ENCODE data around the gene SUPT20H.
"Not testable (repeated sequence)": the region's sequence is repeated elsewhere in the genome, so short reads cannot be mapped to it uniquely, and the experiment has no call there.

The SUPT20H gene

GRCh38 chr13:37087486-37087885 is 28.0 kb upstream of the SUPT20H start:
- H3K27ac Mint-ChIP-seq = no peak overlapping the region
- H3K4me3 Mint-ChIP-seq = no peak overlapping the region
- H3K36me3 Mint-ChIP-seq (ENCODE audit: low read depth) = no peaks in the 10 kb centered on the region
- H3K9me3 Mint-ChIP-seq = no peaks in the 10 kb centered on the region
- H3K4me1 Mint-ChIP-seq (ENCODE audit: low read depth) = no peaks in the 10 kb centered on the region
- peaks cover 10% of the 10 kb centered on the region for H3K27me3 Mint-ChIP-seq

- no peaks in the 10 kb centered on the region for H3K36me3 Mint-ChIP-seq (ENCODE audit: low read depth)
- no peaks in the 10 kb centered on the region for H3K4me1 Mint-ChIP-seq (ENCODE audit: low read depth)
- no peak overlapping the region for H3K27ac Mint-ChIP-seq
- no peaks in the 10 kb centered on the region for H3K9me3 Mint-ChIP-seq
- no peak overlapping the region for H3K4me3 Mint-ChIP-seq
- H3K27me3 Mint-ChIP-seq = peaks cover 12% of the 10 kb centered on the region
These were observed 26.1 kb upstream of the SUPT20H start for GRCh38 chr13:37085606-37086005.

DNA sequence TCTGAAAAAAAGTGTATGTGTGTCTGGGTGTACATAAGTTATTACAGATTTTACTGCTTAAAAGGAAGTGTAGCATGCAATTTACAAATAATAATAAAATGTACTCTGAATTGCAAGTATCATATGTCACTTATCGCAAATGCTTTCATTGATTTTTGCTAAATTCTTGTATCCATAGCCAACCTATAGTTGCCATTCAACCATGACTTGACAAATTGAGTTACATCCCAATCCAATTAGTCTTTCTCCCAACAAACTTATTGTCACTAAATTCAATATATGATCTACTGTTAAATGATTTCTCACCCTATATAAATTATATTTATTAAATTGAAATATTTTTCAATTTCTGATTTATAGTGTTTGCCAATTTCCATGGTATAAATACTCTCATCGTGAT is 17.3 kb upstream of the SUPT20H start:
- Mint-ChIP-seq H3K27me3 (peaks cover 4% of the 10 kb centered on the region), H3K4me1 (ENCODE audit: low read depth) (no peaks in the 10 kb centered on the region), H3K9me3 (no peaks in the 10 kb centered on the region), H3K27ac (no peak overlapping the region), H3K4me3 (no peak overlapping the region), H3K36me3 (ENCODE audit: low read depth) (no peaks in the 10 kb centered on the region)

GRCh38 chr13:37075164-37075563 is 15.7 kb upstream of the SUPT20H start:
- Mint-ChIP-seq H3K27ac (no peak overlapping the region), H3K4me1 (ENCODE audit: low read depth) (no peaks in the 10 kb centered on the region), H3K9me3 (no peaks in the 10 kb centered on the region), H3K36me3 (ENCODE audit: low read depth) (no peaks in the 10 kb centered on the region), H3K4me3 (no peak overlapping the region), H3K27me3 (no peaks in the 10 kb centered on the region)

DNA sequence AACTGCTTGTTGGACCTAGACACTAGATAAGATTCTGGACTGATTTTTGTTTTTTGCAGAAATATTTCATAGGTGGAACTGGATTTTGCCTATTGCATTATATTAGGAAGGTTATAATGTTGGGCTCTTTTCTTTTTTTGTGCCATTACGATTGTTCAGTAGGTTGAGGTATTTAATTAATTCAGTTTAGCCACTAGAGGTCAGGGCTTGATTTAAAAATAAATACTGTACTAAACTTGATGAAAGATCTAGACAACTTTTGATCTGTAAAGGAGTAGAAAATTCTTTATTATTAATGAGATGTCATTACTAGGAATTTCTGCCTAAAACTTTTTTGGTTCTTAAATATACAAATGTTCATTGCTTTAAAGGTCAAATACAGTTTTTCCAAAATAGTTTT is 15.2 kb upstream of the SUPT20H start:
- Mint-ChIP-seq H3K27ac (no peak overlapping the region), H3K36me3 (ENCODE audit: low read depth) (no peaks in the 10 kb centered on the region), H3K4me1 (ENCODE audit: low read depth) (no peaks in the 10 kb centered on the region), H3K27me3 (no peaks in the 10 kb centered on the region), H3K9me3 (no peaks in the 10 kb centered on the region), H3K4me3 (no peak overlapping the region)

- Mint-ChIP-seq H3K4me1 (ENCODE audit: low read depth) (no peaks in the 10 kb centered on the region), H3K9me3 (no peaks in the 10 kb centered on the region), H3K27me3 (no peaks in the 10 kb centered on the region), H3K36me3 (ENCODE audit: low read depth) (no peaks in the 10 kb centered on the region), H3K27ac (no peak overlapping the region), H3K4me3 (no peak overlapping the region)
These were observed 12.5 kb upstream of the SUPT20H start for GRCh38 chr13:37072024-37072423.

DNA sequence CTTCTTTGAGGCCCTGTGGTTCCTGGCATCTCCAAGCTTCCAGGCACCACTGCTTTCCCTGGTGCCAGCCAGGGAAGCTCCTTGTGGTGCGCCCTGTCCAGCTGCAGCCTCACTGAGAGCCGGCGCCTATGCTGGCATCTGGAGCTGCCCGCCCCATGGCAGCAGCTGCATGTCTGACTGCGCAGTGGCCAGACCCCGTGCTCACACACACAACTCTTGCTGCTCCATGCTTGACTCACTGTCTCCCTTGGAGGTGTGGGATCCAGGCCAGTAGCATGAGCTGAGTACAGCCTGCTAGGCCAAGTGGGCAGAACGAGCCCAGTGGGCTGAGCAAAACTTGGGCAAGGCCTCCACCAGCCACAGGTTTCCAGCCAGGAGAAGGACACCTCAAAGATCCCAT is 11.5 kb upstream of the SUPT20H start:
- Mint-ChIP-seq H3K4me3 (no peak overlapping the region), H3K4me1 (ENCODE audit: low read depth) (no peaks in the 10 kb centered on the region), H3K36me3 (ENCODE audit: low read depth) (no peaks in the 10 kb centered on the region), H3K27ac (no peak overlapping the region), H3K9me3 (no peaks in the 10 kb centered on the region), H3K27me3 (peaks cover 4% of the 10 kb centered on the region)

DNA sequence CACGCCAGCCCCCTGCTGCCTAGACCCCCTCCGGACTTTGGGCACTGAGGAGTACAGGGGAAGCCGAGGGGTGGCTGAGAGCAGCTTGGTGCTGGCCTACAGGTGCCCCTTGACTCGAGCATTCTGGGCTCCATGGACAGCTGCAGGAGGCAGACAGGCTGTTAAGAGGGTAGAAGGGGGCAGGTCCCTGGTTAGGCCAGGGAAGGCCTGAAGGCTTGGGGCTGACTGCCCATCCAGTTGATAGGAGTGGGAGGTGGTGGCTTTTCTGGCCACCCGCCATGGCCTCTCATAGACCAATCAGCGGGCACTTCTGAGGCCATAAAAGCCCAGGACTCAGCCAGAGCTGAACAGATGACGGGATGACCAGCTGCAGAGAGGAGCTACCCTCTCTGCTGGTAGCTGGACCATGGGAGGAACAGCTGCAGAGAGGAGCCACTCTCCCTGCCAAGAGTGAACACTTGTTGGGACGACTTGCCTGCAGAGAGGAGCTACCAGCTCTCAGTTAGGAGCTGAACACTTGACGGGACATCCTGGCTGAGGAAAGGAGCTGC is 10.7 kb upstream of the SUPT20H start:
- Mint-ChIP-seq H3K9me3 (no peaks in the 10 kb centered on the region), H3K4me1 (ENCODE audit: low read depth) (no peaks in the 10 kb centered on the region), H3K27ac (no peak overlapping the region), H3K27me3 (peaks cover 4% of the 10 kb centered on the region), H3K36me3 (ENCODE audit: low read depth) (no peaks in the 10 kb centered on the region), H3K4me3 (no peak overlapping the region)

- no peaks in the 10 kb centered on the region for H3K4me1 Mint-ChIP-seq (ENCODE audit: low read depth)
- H3K27ac Mint-ChIP-seq = no peak overlapping the region
- peaks cover 4% of the 10 kb centered on the region for H3K27me3 Mint-ChIP-seq
- H3K36me3 Mint-ChIP-seq (ENCODE audit: low read depth) = no peaks in the 10 kb centered on the region
- no peak overlapping the region for H3K4me3 Mint-ChIP-seq
- no peaks in the 10 kb centered on the region for H3K9me3 Mint-ChIP-seq
These were observed 10.2 kb upstream of the SUPT20H start for GRCh38 chr13:37069597-37070103.

DNA sequence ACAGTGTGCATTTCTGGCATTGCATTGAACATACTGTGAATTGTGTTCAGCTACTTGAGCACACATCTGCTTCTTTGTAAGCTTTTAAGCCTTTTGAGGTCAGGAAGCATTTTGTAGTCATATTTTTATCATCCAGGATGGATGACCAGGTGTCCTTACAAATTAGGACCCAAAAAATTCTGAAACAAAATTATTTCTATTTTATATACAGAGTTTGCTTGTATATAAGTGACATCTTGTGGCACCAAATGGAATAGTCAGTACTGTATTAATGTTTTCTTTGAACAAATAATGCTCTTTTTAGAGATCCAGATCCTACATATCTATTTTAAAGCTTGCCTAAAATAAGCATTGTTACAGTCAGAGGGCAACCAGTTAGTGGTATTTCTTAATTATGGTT is 9.5 kb upstream of the SUPT20H start:
- Mint-ChIP-seq H3K4me3 (no peak overlapping the region), H3K27ac (no peak overlapping the region), H3K4me1 (ENCODE audit: low read depth) (no peaks in the 10 kb centered on the region), H3K27me3 (peaks cover 4% of the 10 kb centered on the region), H3K9me3 (no peaks in the 10 kb centered on the region), H3K36me3 (ENCODE audit: low read depth) (no peaks in the 10 kb centered on the region)

- no peak overlapping the region for H3K4me3 Mint-ChIP-seq
- peaks cover 4% of the 10 kb centered on the region for H3K27me3 Mint-ChIP-seq
- no peaks in the 10 kb centered on the region for H3K36me3 Mint-ChIP-seq (ENCODE audit: low read depth)
- H3K9me3 Mint-ChIP-seq = no peaks in the 10 kb centered on the region
- H3K27ac Mint-ChIP-seq = no peak overlapping the region
- H3K4me1 Mint-ChIP-seq (ENCODE audit: low read depth) = no peaks in the 10 kb centered on the region
These were observed 8.4 kb upstream of the SUPT20H start for GRCh38 chr13:37067874-37068273.

GRCh38 chr13:37065890-37066526 is 6.5 kb upstream of the SUPT20H start:
- Mint-ChIP-seq H3K4me3 (no peak overlapping the region), H3K27ac (no peak overlapping the region), H3K4me1 (ENCODE audit: low read depth) (no peaks in the 10 kb centered on the region), H3K9me3 (no peaks in the 10 kb centered on the region), H3K27me3 (peaks cover 4% of the 10 kb centered on the region), H3K36me3 (ENCODE audit: low read depth) (no peaks in the 10 kb centered on the region)

GRCh38 chr13:37059848-37060192 is 332 bp upstream of the SUPT20H start:
- no peaks in the 10 kb centered on the region for H3K27me3 Mint-ChIP-seq
- H3K4me1 Mint-ChIP-seq (ENCODE audit: low read depth) = peaks cover 33% of the 10 kb centered on the region

GRCh38 chr13:37056228-37056627 is 3.3 kb downstream of the SUPT20H start:
- H3K36me3 Mint-ChIP-seq (ENCODE audit: low read depth) = peaks cover 56% of the 10 kb centered on the region
- H3K27ac Mint-ChIP-seq = not testable (repeated sequence)

More at GRCh38 chr13:37059848-37060192, 332 bp upstream of the SUPT20H start:
- peaks cover 23% of the 10 kb centered on the region for H3K36me3 Mint-ChIP-seq (ENCODE audit: low read depth)
- H3K27ac Mint-ChIP-seq = peak overlapping the region; percentile 92
- peak overlapping the region; percentile 88 for H3K4me3 Mint-ChIP-seq
- H3K9me3 Mint-ChIP-seq = no peaks in the 10 kb centered on the region

DNA sequence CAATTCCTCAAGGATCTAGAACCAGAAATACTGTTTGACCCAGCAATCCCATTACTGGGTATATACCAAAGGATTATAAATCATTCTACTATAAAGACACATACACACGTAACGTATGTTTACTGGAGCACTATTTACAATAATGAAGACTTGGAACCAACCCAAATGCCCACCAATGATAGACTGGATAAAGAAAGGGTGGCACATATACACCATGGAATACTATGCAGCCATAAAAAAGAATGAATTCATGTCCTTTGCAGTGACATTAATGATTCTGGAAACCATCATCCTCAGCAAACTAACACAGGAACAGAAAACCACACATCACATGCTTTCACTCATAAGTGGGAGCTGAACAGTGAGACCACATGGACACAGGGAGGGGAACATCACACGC is 6.4 kb downstream of the SUPT20H start:
- not testable (repeated sequence) for H3K27me3 Mint-ChIP-seq, H3K27ac Mint-ChIP-seq, H3K9me3 Mint-ChIP-seq, H3K4me3 Mint-ChIP-seq
- peaks cover 62% of the 10 kb centered on the region for H3K36me3 Mint-ChIP-seq (ENCODE audit: low read depth)
- peaks cover 44% of the 10 kb centered on the region for H3K4me1 Mint-ChIP-seq (ENCODE audit: low read depth)

More at GRCh38 chr13:37056228-37056627, 3.3 kb downstream of the SUPT20H start:
- H3K27me3 Mint-ChIP-seq, H3K4me3 Mint-ChIP-seq, H3K9me3 Mint-ChIP-seq: not testable (repeated sequence)
- peaks cover 56% of the 10 kb centered on the region for H3K4me1 Mint-ChIP-seq (ENCODE audit: low read depth)

GRCh38 chr13:37049810-37050209 is 9.7 kb downstream of the SUPT20H start:
- Mint-ChIP-seq H3K27me3 (no peaks in the 10 kb centered on the region), H3K4me1 (ENCODE audit: low read depth) (peaks cover 26% of the 10 kb centered on the region), H3K27ac (no peak overlapping the region), H3K36me3 (ENCODE audit: low read depth) (peaks cover 54% of the 10 kb centered on the region), H3K9me3 (no peaks in the 10 kb centered on the region), H3K4me3 (no peak overlapping the region)
